ENCODE data around the gene EN1. TPM values are rescaled to one million over a fixed set of nuclear protein-coding genes. Genes with fewer than 3 reads are reported as not detected.

The EN1 gene
- total RNA-seq, 2 experiments from 2014 or later: not detected

- H3K4me1 Mint-ChIP-seq (ENCODE audit: low read depth): no peaks in the 10 kb centered on the region
- ChIA-PET POLR2A (no interaction called here), CTCF (no interaction called here)
- H3K4me3 Mint-ChIP-seq: no peak overlapping the region
- Histone ChIP-seq H3K36me3 (ENCODE audit: insufficient read depth, low read length) (no peaks in the 10 kb centered on the region), H3K27ac (ENCODE audit: low read depth in 1 of 2, low read length in 2 of 2) (no peak overlapping the region), H3K4me1 (ENCODE audit: insufficient read depth, low read length) (peaks cover 1% of the 10 kb centered on the region), H3K4me3 (ENCODE audit: low read length) (no peak overlapping the region), H3K27me3 (ENCODE audit: control insufficient read depth in 1 of 2, insufficient read depth in 2 of 2, low read length in 2 of 2) (peaks cover 51 to 70% of the 10 kb centered on the region in 2 experiments), H3K9me3 (ENCODE audit: control insufficient read depth in 1 of 2, insufficient read depth in 1 of 2, low read length in 2 of 2) (peaks cover 0 to 18% of the 10 kb centered on the region in 2 experiments)
- TF ChIP-seq CTCF (IDR thresholded peaks at IDR 0.05): no peak
- intact Hi-C loops (cut with DNase I, micrococcal nuclease): no loop called here
- no peaks in the 10 kb centered on the region for H3K9me3 Mint-ChIP-seq
- no peaks in the 10 kb centered on the region for H3K36me3 Mint-ChIP-seq (ENCODE audit: low read depth)
- H3K27ac Mint-ChIP-seq: no peak overlapping the region
- DNase-seq (no peak), ATAC-seq (ENCODE audit: poor library complexity) (no peak)
- H3K27me3 Mint-ChIP-seq: peaks cover 88% of the 10 kb centered on the region
Observed at GRCh38 chr2:118830118-118830517, 17.3 kb downstream of the EN1 start.

GRCh38 chr2:118826093-118826492, 21.4 kb downstream of the EN1 start:
- Histone ChIP-seq H3K27ac (ENCODE audit: low read depth in 1 of 2, low read length in 2 of 2) (no peak overlapping the region), H3K27me3 (ENCODE audit: control insufficient read depth in 1 of 2, insufficient read depth in 2 of 2, low read length in 2 of 2) (peaks cover 30 to 48% of the 10 kb centered on the region in 2 experiments), H3K36me3 (ENCODE audit: insufficient read depth, low read length) (no peaks in the 10 kb centered on the region), H3K4me1 (ENCODE audit: insufficient read depth, low read length) (no peaks in the 10 kb centered on the region), H3K4me3 (ENCODE audit: low read length) (no peak overlapping the region), H3K9me3 (ENCODE audit: control insufficient read depth in 1 of 2, insufficient read depth in 1 of 2, low read length in 2 of 2) (no peaks in the 10 kb centered on the region)
- ATAC-seq (ENCODE audit: poor library complexity) (no peak), DNase-seq (no peak)
- no peak overlapping the region for H3K4me3 Mint-ChIP-seq
- intact Hi-C loops (cut with DNase I, micrococcal nuclease): no loop called here
- no peaks in the 10 kb centered on the region for H3K4me1 Mint-ChIP-seq (ENCODE audit: low read depth)
- no peaks in the 10 kb centered on the region for H3K9me3 Mint-ChIP-seq
- ChIA-PET POLR2A (no interaction called here), CTCF (no interaction called here)
- peaks cover 81% of the 10 kb centered on the region for H3K27me3 Mint-ChIP-seq
- no peaks in the 10 kb centered on the region for H3K36me3 Mint-ChIP-seq (ENCODE audit: low read depth)
- no peak for TF ChIP-seq CTCF (IDR thresholded peaks at IDR 0.05)
- H3K27ac Mint-ChIP-seq: no peak overlapping the region

GRCh38 chr2:118823633-118824032, 23.8 kb downstream of the EN1 start:
- Mint-ChIP-seq H3K4me1 (ENCODE audit: low read depth) (no peaks in the 10 kb centered on the region), H3K9me3 (no peaks in the 10 kb centered on the region), H3K4me3 (no peak overlapping the region), H3K27ac (no peak overlapping the region), H3K27me3 (peaks cover 78% of the 10 kb centered on the region), H3K36me3 (ENCODE audit: low read depth) (no peaks in the 10 kb centered on the region)
- intact Hi-C loops (cut with DNase I, micrococcal nuclease): no loop called here
- no peaks in the 10 kb centered on the region for H3K36me3 ChIP-seq (ENCODE audit: insufficient read depth, low read length)
- ChIA-PET POLR2A (no interaction called here), CTCF (no interaction called here)
- peaks cover 20 to 43% of the 10 kb centered on the region in 2 experiments for H3K27me3 ChIP-seq (ENCODE audit: control insufficient read depth in 1 of 2, insufficient read depth in 2 of 2, low read length in 2 of 2)
- no peak for TF ChIP-seq CTCF (IDR thresholded peaks at IDR 0.05)
- ATAC-seq (ENCODE audit: poor library complexity) (no peak), DNase-seq (no peak)
- H3K4me1 ChIP-seq (ENCODE audit: insufficient read depth, low read length): no peaks in the 10 kb centered on the region
- no peaks in the 10 kb centered on the region for H3K9me3 ChIP-seq (ENCODE audit: control insufficient read depth in 1 of 2, insufficient read depth in 1 of 2, low read length in 2 of 2)
- no peak overlapping the region for H3K4me3 ChIP-seq (ENCODE audit: low read length)
- no peak overlapping the region for H3K27ac ChIP-seq (ENCODE audit: low read depth in 1 of 2, low read length in 2 of 2)
